OCI-LY7 (cell line): ENCODE data around the gene ACADL. TPM values are rescaled to one million over a fixed set of nuclear protein-coding genes. Genes with fewer than 3 reads are reported as not detected.

Source experiments
- BruUV-seq: library from RNA; stranded (reverse); fragments of 400-500 nt; replicated peaks from 2 replicates; lab custom pipeline; 2021; lab: Mats Ljungman, UMichigan
- CTCF ChIA-PET: fragments of 300-600 bp; sonication (Branson Sonifier 250); formaldehyde crosslinking; loops from one replicate; lab custom pipeline; 2022; ENCODE audit warnings: antibody characterized with exemption; ENCODE audit not compliant: unreplicated experiment; lab: Charles Lee
- POLR2A ChIA-PET: fragments of 300-600 bp; sonication (Branson Sonifier 250); formaldehyde crosslinking; loops from one replicate; lab custom pipeline; 2022; ENCODE audit warnings: antibody characterized with exemption; lab: Charles Lee
- DNase-seq: peaks from one replicate; pipeline ENCODE4 v3.0.0-alpha.2; 2015; ENCODE audit warnings: low spot score
- H2AFZ ChIP-seq: fragments of 200-600 bp; sonication (generic), shearing (Covaris generic); 2 replicates; pipeline ENCODE4 v1.6.1; 2014; ENCODE audit warnings: mild to moderate bottlenecking, antibody characterized with exemption, low read length, moderate library complexity
- H3K27ac ChIP-seq: fragments of 200-600 bp; sonication (generic); 2 replicates; pipeline ENCODE4 v1.5.1; 2014; ENCODE audit warnings: mixed run types, low read depth, mild to moderate bottlenecking, moderate library complexity, low read length, inconsistent platforms; ENCODE audit not compliant: poor library complexity, severe bottlenecking
- H3K36me3 ChIP-seq: fragments of 200-600 bp; sonication (generic); 2 replicates; pipeline ENCODE4 v1.6.1; 2014; ENCODE audit warnings: mild to moderate bottlenecking, antibody characterized with exemption, low read length, moderate library complexity, mixed read lengths; ENCODE audit not compliant: insufficient read depth
- H3K4me1 ChIP-seq: fragments of 200-600 bp; sonication (generic); 2 replicates; pipeline ENCODE4 v1.5.1; 2014; ENCODE audit warnings: mild to moderate bottlenecking, low read length; ENCODE audit not compliant: insufficient read depth, poor library complexity, severe bottlenecking
- H3K4me2 ChIP-seq: fragments of 200-600 bp; sonication (generic); 2 replicates; pipeline ENCODE4 v1.6.1; 2014; ENCODE audit warnings: mild to moderate bottlenecking, low read length
- H3K4me3 ChIP-seq: fragments of 200-600 bp; sonication (generic); 2 replicates; pipeline ENCODE4 v1.5.1; 2014; ENCODE audit warnings: mild to moderate bottlenecking, low read depth, low read length; ENCODE audit not compliant: poor library complexity, severe bottlenecking
- H3K79me2 ChIP-seq: fragments of 200-600 bp; sonication (generic); 2 replicates; pipeline ENCODE4 v1.6.1; 2016; ENCODE audit warnings: low read depth, mild to moderate bottlenecking, low read length, moderate library complexity, mixed read lengths; ENCODE audit not compliant: insufficient read depth
- H3K9me2 ChIP-seq: fragments of 200-600 bp; sonication (generic); 2 replicates; pipeline ENCODE4 v1.6.1; 2016; ENCODE audit warnings: mild to moderate bottlenecking, low read length, mixed read lengths; ENCODE audit not compliant: insufficient read depth
- H3K9me3 ChIP-seq: fragments of 200-600 bp; sonication (generic); 2 replicates; pipeline ENCODE4 v1.6.1; 2014; ENCODE audit warnings: mild to moderate bottlenecking, mixed run types, low read length, mixed read lengths
- H4K20me1 ChIP-seq: fragments of 200-600 bp; sonication (generic); 2 replicates; pipeline ENCODE4 v1.6.1; 2014; ENCODE audit warnings: mild to moderate bottlenecking, antibody characterized with exemption, low read length, moderate library complexity, mixed read lengths; ENCODE audit not compliant: insufficient read depth
- CTCF ChIP-seq: fragments of 200-600 bp; sonication (generic); conservative IDR thresholded peaks from 2 replicates; pipeline ENCODE4 v1.5.1; 2014; ENCODE audit warnings: mild to moderate bottlenecking, antibody characterized with exemption, low read length, moderate library complexity, mixed read lengths
- EZH2phosphoT487 ChIP-seq: fragments of 200-600 bp; sonication (generic); IDR thresholded peaks from 2 replicates; pipeline ENCODE4 v1.6.1; 2018; ENCODE audit warnings: low read depth, borderline replicate concordance, mild to moderate bottlenecking, mixed run types, antibody characterized with exemption, low read length, moderate library complexity, mixed read lengths
- intact Hi-C: fragments of 100-400 bp; cut with micrococcal nuclease; formaldehyde crosslinking; loops from one replicate; pipeline ENCODE4 v1.10.0; 2022; ENCODE audit not compliant: unreplicated experiment
- total RNA-seq, 2 experiments: library from RNA; depleted of rRNA in 1 of 2; stranded (reverse); fragments of >200 nt in 1 of 2; shearing (Covaris generic) in 1 of 2; gene quantifications; 2 replicates each; pipeline ENCODE4 v1.2.3, GENCODE V29; 2014 to 2022

Gene ACADL
- total RNA-seq, 2 experiments from 2014 or later: not detected

DNA sequence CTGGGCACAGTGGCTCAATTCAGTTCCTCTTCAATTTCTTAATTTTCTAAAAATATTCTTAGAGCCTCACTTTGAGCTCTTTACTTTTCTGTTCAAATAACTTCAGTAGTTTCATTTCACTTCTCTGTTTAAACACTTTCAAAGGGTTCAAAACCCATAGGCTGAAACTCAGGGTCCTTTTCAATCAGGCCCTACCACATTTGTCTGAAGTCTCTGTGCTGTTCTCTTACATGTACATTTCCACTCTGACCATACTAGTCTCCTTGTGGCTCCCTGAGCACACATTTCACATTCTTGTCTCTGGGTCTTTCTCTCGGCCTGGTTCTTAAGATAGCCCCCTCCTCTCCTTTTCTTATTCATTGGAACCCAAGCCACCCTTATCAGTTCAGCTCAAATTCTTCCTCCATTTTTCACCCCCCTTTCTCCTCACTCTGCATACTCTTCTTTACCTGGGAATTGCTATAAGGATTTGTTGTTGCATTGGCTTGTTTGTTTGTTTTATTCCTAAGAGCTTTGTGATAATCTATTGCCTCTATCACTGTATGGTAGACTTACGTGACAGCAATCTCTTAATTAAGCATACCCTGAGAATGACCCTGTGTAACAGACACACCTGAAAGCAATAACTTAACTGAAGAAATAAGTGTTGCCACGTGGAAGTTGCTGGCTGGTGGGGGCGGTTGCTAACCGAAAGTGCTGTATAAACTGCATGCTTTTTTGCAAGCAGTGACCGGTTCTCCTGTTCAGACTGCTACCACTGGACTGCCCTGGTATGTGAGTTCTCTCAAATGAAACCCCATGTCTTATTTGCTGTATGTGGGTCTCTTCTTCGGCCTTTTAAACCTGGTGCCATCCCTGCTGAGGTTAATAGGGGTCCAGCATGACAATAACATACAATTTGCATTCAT, 27.7 kb upstream of the ACADL start:
- CTCF ChIA-PET: no interaction called here
- no peaks in the 10 kb centered on the region for H4K20me1 ChIP-seq

DNA sequence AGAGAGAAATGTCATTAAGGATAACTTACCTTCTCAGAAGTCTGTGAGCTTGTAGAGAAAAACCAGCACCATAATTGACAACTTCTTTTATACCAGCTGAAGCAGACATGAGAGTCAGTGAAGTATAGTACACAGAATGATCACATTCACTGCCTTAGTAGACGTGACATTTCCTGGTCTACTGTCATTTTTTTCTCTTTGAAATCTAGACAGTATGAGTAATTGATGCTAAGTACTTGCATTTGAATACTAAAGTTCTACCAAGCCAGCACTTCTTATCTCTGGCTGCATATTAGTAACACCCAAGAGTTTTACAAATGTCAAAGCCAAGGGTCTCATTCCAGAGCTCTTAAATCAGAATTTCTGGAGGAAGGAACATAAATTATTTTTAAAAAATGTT, 25.4 kb upstream of the ACADL start:
- no peaks in the 10 kb centered on the region for H3K4me1 ChIP-seq
- no peak overlapping the region for H3K4me2 ChIP-seq
- DNase-seq: no peak
- no peaks in the 10 kb centered on the region for H3K79me2 ChIP-seq
- H3K9me2 ChIP-seq: no peaks in the 10 kb centered on the region
- no peak for TF ChIP-seq CTCF
- TF ChIP-seq EZH2phosphoT487: no peak
- H4K20me1 ChIP-seq: no peaks in the 10 kb centered on the region
- POLR2A ChIA-PET: interaction anchor here (0.7 to 0.8 kb wide), 3 partner anchors 9 to 484 kb away, joined by 3 to 4 read pairs (median 3); no protein-coding TSS in a partner anchor
- H3K4me3 ChIP-seq: no peak overlapping the region
- H2AFZ ChIP-seq: no peak overlapping the region
- no TSS peak for BruUV-seq
- no peak overlapping the region for H3K27ac ChIP-seq
- CTCF ChIA-PET: no interaction called here
- no peaks in the 10 kb centered on the region for H3K36me3 ChIP-seq
- no peaks in the 10 kb centered on the region for H3K9me3 ChIP-seq
- intact Hi-C loops: no loop called here

More for the DNA sequence above, 27.7 kb upstream of the ACADL start:
- Histone ChIP-seq H3K4me3 (no peak overlapping the region), H3K9me2 (no peaks in the 10 kb centered on the region), H3K27ac (no peak overlapping the region), H3K9me3 (no peaks in the 10 kb centered on the region), H3K4me2 (no peak overlapping the region), H3K79me2 (no peaks in the 10 kb centered on the region), H2AFZ (no peak overlapping the region), H3K36me3 (no peaks in the 10 kb centered on the region), H3K4me1 (no peaks in the 10 kb centered on the region)
- intact Hi-C loops: no loop called here
- DNase-seq: no peak
- POLR2A ChIA-PET: interaction anchor here (0.6 to 1.0 kb wide), 3 partner anchors 14 to 986 kb away, joined by 3 to 4 read pairs (median 4); no protein-coding TSS in a partner anchor
- TF ChIP-seq EZH2phosphoT487 (no peak), CTCF (no peak)
- no TSS peak for BruUV-seq

DNA sequence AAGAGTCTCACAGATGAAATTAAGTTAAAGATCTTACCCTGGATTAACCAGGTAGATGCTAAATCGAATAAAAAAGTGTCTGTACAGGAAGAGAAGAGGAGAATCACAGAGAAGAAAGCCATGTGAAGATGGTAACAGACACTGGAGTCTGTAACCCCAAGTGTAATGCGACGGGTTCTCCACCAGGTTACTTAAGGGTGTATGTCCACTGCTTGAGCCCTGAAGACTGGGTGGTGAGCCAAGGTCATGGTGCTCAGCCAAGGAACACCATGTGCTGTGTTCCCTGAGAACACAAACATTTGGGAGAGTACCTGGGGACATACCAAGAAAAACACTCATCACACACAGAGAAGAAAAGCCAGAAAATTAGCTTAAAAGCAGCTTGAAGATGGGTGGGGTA, 8.2 kb upstream of the ACADL start:
- BruUV-seq: no TSS peak
- no peaks in the 10 kb centered on the region for H4K20me1 ChIP-seq
- no peak overlapping the region for H2AFZ ChIP-seq
- no peak for DNase-seq
- no peaks in the 10 kb centered on the region for H3K79me2 ChIP-seq
- no peak overlapping the region for H3K27ac ChIP-seq
- H3K36me3 ChIP-seq: no peaks in the 10 kb centered on the region
- no peak overlapping the region for H3K4me2 ChIP-seq
- TF ChIP-seq EZH2phosphoT487: no peak
- TF ChIP-seq CTCF: no peak
- H3K4me1 ChIP-seq: no peaks in the 10 kb centered on the region
- no peak overlapping the region for H3K4me3 ChIP-seq
- ChIA-PET CTCF (no interaction called here), POLR2A (no interaction called here)
- no peaks in the 10 kb centered on the region for H3K9me2 ChIP-seq
- intact Hi-C loops: no loop called here
- H3K9me3 ChIP-seq: no peaks in the 10 kb centered on the region
